ENCODE measurements around the gene SMPD2.

SMPD2 gene

GRCh38 chr6:109447087-109447486 is 6.6 kb downstream of the SMPD2 start:
- no peak for DNase-seq (ENCODE audit: low read depth)

DNA sequence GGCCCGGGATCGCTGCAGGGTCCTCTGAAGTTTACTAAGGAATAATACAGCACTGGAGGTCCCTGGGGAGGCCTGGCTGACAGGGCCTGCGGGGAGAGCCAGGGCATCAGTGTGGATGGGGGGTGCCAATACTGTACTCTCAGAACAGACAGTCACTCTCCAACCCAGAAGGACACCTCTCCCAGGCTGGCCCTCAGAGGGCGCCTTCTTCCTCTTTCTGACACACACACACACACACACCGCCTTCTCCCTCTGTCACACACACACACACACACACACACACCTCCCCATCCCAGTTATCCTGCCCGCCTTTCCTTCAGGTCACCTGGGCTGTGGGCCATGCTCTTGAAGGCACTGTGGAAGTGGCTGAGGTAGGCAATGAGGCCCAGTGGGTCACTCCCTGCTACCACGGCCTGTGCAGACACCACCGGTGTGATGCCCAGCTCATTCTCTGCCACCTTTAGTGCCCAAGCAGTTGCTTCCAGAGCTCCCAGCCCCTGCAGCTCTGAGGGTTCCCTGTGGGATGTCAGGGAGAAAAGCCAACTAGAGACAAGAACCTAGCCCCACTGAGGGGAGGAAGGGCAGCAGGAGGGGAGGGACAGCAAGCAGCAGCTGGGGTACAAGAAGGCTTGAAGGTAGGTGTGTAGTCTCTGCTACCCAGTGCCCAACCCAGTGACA is 7.5 kb downstream of the SMPD2 start:
- DNase-seq (ENCODE audit: low read depth): no peak

- DNase-seq (ENCODE audit: low read depth): no peak
Measured at GRCh38 chr6:109448615-109449014, 8.1 kb downstream of the SMPD2 start.

DNA sequence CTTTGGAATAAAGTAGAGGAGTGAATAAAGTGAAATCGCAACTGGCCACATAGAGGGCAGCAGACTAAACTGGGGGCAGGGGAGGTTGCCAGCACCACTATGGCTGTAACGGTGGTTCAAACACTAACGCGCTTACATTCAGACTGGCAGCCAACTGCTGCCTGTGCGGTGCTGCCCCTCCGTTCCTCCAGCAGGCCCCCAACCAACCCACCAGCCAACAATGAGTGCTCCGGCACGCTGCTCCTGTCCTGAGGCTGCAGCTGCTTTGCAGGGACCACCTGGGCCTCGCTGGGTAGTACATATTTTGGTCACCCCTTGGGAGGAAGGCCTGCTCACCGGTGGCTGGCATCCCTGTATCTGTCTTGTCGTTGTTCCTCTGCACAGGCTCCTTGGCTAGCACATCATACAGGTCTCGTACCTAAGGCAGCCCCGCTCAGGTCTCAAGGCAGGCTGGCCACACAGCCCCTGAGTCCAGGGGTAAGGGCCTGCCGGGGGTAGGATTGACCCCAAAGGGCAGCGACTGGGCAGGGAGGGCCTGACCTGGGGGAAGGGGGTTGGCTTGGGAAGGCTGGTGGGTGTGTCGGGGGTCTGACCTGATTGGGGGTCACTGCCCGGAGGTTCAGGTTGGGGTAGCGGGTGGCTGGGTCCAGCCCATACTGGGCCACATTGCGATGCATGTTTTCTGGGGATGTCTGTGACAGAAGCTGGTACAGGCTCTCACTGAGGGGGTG is 8.7 kb downstream of the SMPD2 start:
- DNase-seq (ENCODE audit: low read depth): no peak

- DNase-seq (ENCODE audit: low read depth): no peak
Measured at GRCh38 chr6:109449795-109450673, 9.5 kb downstream of the SMPD2 start.

GRCh38 chr6:109450801-109451200 is 10.3 kb downstream of the SMPD2 start:
- DNase-seq (ENCODE audit: low read depth): no peak

DNA sequence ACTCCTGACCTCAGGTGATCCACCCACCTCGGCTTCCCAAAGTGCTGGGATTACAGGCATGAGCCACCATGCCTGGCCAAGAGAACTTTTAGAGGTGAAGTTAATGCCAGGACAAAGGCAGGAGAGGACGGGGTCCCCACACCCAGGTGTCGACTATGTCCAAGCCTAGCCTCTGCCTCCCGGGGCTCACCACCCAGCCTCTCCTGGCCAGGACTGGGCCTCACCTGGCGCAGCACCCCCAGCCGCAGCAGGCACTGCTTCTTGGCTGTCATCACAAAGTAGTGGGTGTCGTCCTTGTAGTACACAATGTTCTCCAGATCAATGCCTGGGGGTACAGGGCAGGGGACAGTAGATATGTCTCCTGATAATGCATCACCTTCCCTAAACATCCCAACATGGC is 10.9 kb downstream of the SMPD2 start:
- DNase-seq (ENCODE audit: low read depth): no peak

GRCh38 chr6:109452181-109452580 is 11.7 kb downstream of the SMPD2 start:
- DNase-seq (ENCODE audit: low read depth): no peak

GRCh38 chr6:109453156-109453555 is 12.6 kb downstream of the SMPD2 start:
- no peak for DNase-seq (ENCODE audit: low read depth)

GRCh38 chr6:109453594-109454495 is 13.3 kb downstream of the SMPD2 start:
- no peak for DNase-seq (ENCODE audit: low read depth)

GRCh38 chr6:109454496-109455436 is 14.2 kb downstream of the SMPD2 start:
- DNase-seq (ENCODE audit: low read depth): no peak

- DNase-seq (ENCODE audit: low read depth): peak; percentile 37
Measured at GRCh38 chr6:109455437-109456110, 15.1 kb downstream of the SMPD2 start, which contains the start of gene MICAL1. Gene MICAL1, minus strand, starts transcription at chr6:109455772. Its CDS starts 1,576 bp downstream, at chr6:109454196.

- DNase-seq (ENCODE audit: low read depth): no peak
Measured at GRCh38 chr6:109456111-109456583, 15.6 kb downstream of the SMPD2 start.

GRCh38 chr6:109456710-109457561 is 16.4 kb downstream of the SMPD2 start:
- DNase-seq (ENCODE audit: low read depth): no peak

DNA sequence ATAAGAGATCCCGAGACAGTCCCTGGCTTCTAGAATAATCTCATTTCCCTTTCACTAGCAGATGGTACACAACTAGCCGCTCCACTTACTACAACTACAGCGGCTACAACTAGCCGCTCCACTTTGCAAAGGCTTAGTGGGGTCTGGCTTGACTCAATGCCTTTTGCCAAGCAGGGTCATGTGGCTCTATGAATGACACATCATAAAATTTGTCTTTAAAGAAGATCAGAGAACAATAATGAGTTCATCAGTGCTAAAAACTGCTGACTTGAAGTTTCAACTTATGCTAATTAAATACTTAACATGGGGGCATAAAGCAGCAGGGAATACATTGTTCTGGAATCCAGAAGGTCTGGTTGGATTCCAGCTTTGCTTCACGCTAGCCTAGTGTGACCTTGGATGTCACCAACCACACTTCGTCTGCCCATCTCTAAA is 17.1 kb downstream of the SMPD2 start:
- no peak for DNase-seq (ENCODE audit: low read depth)

DNA sequence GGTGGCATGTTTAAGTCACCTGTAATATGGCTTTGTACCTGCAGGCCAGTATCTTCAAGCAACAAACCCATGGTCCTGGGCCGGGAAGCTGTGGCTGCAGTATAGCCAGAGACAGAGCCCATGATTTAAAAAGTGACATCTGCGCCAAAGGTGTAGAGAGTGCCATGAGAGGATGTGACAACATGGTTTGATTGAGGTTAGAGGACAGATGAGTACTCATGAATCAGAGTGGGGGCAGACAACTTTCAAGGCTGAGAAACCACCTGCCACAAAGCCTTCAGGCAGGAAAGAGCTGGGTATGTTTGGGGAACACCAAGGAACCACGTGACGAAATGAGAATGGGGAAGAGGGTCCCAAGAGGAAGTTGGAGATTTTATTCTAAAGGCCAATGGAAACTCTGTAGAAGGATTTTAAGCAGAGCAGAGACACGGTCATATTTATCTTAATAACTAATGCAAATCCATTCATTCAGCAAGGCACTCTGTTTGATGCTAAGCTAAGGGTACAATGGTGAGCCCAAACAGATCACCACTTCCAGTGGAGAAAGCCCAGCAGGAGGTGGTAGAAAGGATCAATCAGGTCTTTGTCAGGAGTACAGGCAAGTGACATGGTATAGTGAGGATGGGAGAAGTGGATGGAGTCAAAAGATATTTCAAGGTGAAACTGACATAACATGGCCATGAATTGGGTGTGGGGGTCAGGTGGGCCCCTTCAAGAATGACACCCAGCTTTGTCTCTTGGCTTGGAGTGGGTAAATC is 18.4 kb downstream of the SMPD2 start:
- DNase-seq (ENCODE audit: low read depth): no peak

GRCh38 chr6:109460161-109460829 is 19.8 kb downstream of the SMPD2 start:
- DNase-seq (ENCODE audit: low read depth): no peak
